WTC11 (cell line): Measurements from ENCODE around the gene ABLIM2. TPM values are rescaled to one million over a fixed set of nuclear protein-coding genes. Genes with fewer than 3 reads are reported as not detected.

Experiments
- ATAC-seq: fragments of 200-7000 bp; cut with Tn5 transposase; 2 replicates; pipeline ENCODE4 v1.10.0; 2021; ENCODE audit warnings: mild to moderate bottlenecking, moderate library complexity
- CTCF ChIA-PET: fragments of 300-600 bp; sonication (Branson Sonifier 250); formaldehyde crosslinking; loops from one replicate; lab custom pipeline; 2021; ENCODE audit warnings: antibody characterized with exemption; lab: Charles Lee
- POLR2A ChIA-PET: fragments of 350-600 bp; sonication (Branson Sonifier 250); formaldehyde crosslinking; loops from one replicate; lab custom pipeline; 2021; ENCODE audit warnings: antibody characterized with exemption; lab: Charles Lee
- DNase-seq: peaks from one replicate; pipeline ENCODE4 v3.0.0; 2021; ENCODE audit warnings: low spot score
- H3K27ac Mint-ChIP-seq: 2 replicates; pipeline ENCODE4 v1.8.0; 2021; ENCODE audit warnings: mixed read lengths
- H3K27me3 Mint-ChIP-seq: 2 replicates; pipeline ENCODE4 v1.8.0; 2021; ENCODE audit warnings: low read depth, mild to moderate bottlenecking, moderate library complexity, mixed read lengths
- H3K36me3 Mint-ChIP-seq: 2 replicates; pipeline ENCODE4 v1.8.0; 2021; ENCODE audit warnings: mixed read lengths
- H3K4me1 Mint-ChIP-seq: 2 replicates; pipeline ENCODE4 v1.8.0; 2022; ENCODE audit warnings: mixed read lengths
- H3K4me3 Mint-ChIP-seq: 2 replicates; pipeline ENCODE4 v1.8.0; 2021; ENCODE audit warnings: mild to moderate bottlenecking, moderate library complexity, mixed read lengths
- H3K9me3 Mint-ChIP-seq: 2 replicates; pipeline ENCODE4 v1.8.0; 2021; ENCODE audit warnings: mixed read lengths
- AR ChIP-seq: fragments of 250-450 bp; sonication (Bioruptor Pico); IDR thresholded peaks from 2 replicates; pipeline ENCODE4 v1.9.0; 2021; ENCODE audit warnings: mild to moderate bottlenecking
- ATF1 ChIP-seq: sonication (generic); formaldehyde crosslinking; IDR thresholded peaks from 2 replicates; pipeline ENCODE4 v1.8.1; 2023; ENCODE audit warnings: mild to moderate bottlenecking, moderate library complexity, missing genetic modification reagents
- CREB1 ChIP-seq: sonication (generic); formaldehyde crosslinking; IDR thresholded peaks from 2 replicates; pipeline ENCODE4 v1.8.0; 2023; ENCODE audit warnings: mild to moderate bottlenecking, missing genetic modification reagents
- ERG ChIP-seq: fragments of 250-450 bp; sonication (Bioruptor Pico); IDR thresholded peaks from 2 replicates; pipeline ENCODE4 v1.8.0; 2021; ENCODE audit warnings: mild to moderate bottlenecking
- ESRRA ChIP-seq: sonication (generic); formaldehyde crosslinking; IDR thresholded peaks from 2 replicates; pipeline ENCODE4 v1.8.1; 2022; ENCODE audit warnings: mild to moderate bottlenecking, missing genetic modification reagents, borderline replicate concordance
- HMGA2 ChIP-seq: fragments of 250-450 bp; sonication (Bioruptor Pico); IDR thresholded peaks from 2 replicates; pipeline ENCODE4 v1.4.0; 2021; ENCODE audit warnings: mild to moderate bottlenecking, moderate library complexity
- IRF1 ChIP-seq: sonication (generic); formaldehyde crosslinking; IDR thresholded peaks from 2 replicates; pipeline ENCODE4 v1.8.0; 2023; ENCODE audit warnings: missing genetic modification reagents
- JAZF1 ChIP-seq: fragments of 250-450 bp; sonication (Bioruptor Pico); IDR thresholded peaks from 2 replicates; pipeline ENCODE4 v1.9.0; 2021; ENCODE audit warnings: moderate library complexity, mild to moderate bottlenecking, inconsistent platforms
- NFE2L1 ChIP-seq: sonication (generic); formaldehyde crosslinking; IDR thresholded peaks from 2 replicates; pipeline ENCODE4 v1.8.1; 2023; ENCODE audit warnings: missing genetic modification reagents
- TCF7 ChIP-seq: sonication (generic); formaldehyde crosslinking; IDR thresholded peaks from 2 replicates; pipeline ENCODE4 v1.8.0; 2022; ENCODE audit warnings: mild to moderate bottlenecking, low read depth, missing genetic modification reagents, moderate library complexity
- TEAD4 ChIP-seq: sonication (generic); formaldehyde crosslinking; IDR thresholded peaks from 2 replicates; pipeline ENCODE4 v1.8.0; 2022; ENCODE audit warnings: mild to moderate bottlenecking, missing genetic modification reagents
- ZNF425 ChIP-seq: fragments of 250-450 bp; sonication (Bioruptor Pico); conservative IDR thresholded peaks from 2 replicates; pipeline ENCODE4 v1.9.0; 2021; ENCODE audit warnings: mild to moderate bottlenecking
- ZNF671 ChIP-seq: fragments of 250-450 bp; sonication (Bioruptor Pico); IDR thresholded peaks from 2 replicates; pipeline ENCODE4 v1.8.0; 2021; ENCODE audit warnings: mild to moderate bottlenecking
- total RNA-seq: library from RNA; stranded (reverse); gene quantifications from 3 replicates; pipeline ENCODE4 v1.2.3, GENCODE V29; 2021
- TF ChIP-seq, protein P1 (sequence below): fragments of 250-450 bp; sonication (Bioruptor Pico); IDR thresholded peaks from 2 replicates; pipeline ENCODE4 v1.9.0; 2021; ENCODE audit warnings: moderate library complexity, mild to moderate bottlenecking, inconsistent platforms, borderline replicate concordance
- TF ChIP-seq, protein P2 (sequence below): sonication (generic); formaldehyde crosslinking; IDR thresholded peaks from 2 replicates; pipeline ENCODE4 v1.8.1; 2022; ENCODE audit warnings: mild to moderate bottlenecking, missing genetic modification reagents, moderate library complexity, borderline replicate concordance
- TF ChIP-seq, protein P3 (sequence below): sonication (generic); formaldehyde crosslinking; IDR thresholded peaks from 2 replicates; pipeline ENCODE4 v1.8.0; 2023; ENCODE audit warnings: missing genetic modification reagents, mild to moderate bottlenecking, borderline replicate concordance
- TF ChIP-seq, protein P4 (sequence below): sonication (generic); formaldehyde crosslinking; IDR thresholded peaks from 2 replicates; pipeline ENCODE4 v1.8.0; 2022; ENCODE audit warnings: mild to moderate bottlenecking, missing genetic modification reagents
- TF ChIP-seq, protein P5 (sequence below): fragments of 250-450 bp; sonication (Bioruptor Pico); IDR thresholded peaks from 2 replicates; pipeline ENCODE4 v2.1.2; 2022; ENCODE audit warnings: mild to moderate bottlenecking, moderate library complexity

ABLIM2 gene
- total RNA-seq, 1 experiment from 2014 or later, result 2.6 TPM

DNA sequence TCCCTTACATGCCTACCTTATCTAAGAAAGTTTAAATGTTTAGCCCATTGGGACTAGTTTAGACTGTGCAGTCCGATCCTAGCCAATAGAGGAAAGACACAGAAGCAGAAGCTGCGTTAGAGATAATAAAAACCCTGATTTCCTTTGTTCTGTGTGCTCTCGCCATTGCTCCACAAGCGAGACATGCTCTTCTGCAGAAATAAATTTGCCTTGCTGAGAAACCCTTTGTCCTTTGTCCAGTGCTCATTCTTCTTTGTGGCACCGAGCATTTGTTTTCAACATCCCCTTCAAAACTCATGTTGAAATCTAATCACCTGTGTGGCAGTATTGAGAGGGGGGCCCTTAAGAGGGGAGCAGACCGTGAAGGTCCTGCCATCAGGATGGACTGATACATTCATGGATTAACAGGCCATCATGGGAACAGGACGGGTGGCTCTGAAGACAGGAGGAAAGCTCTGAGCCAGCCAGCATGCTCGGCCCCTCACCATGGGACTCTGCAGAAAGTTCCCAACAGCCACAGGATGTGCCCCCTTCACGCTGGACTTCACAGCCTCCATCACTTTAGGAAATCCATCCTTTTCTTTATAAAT, 94.5 kb downstream of the ABLIM2 start:
- Mint-ChIP-seq H3K4me3 (no peak overlapping the region), H3K36me3 (peaks cover 21% of the 10 kb centered on the region), H3K4me1 (no peaks in the 10 kb centered on the region; the same call in 1 of the 2 replicates), H3K27ac (no peak overlapping the region), H3K9me3 (peaks cover 23% of the 10 kb centered on the region), H3K27me3 (no peaks in the 10 kb centered on the region)
- ChIA-PET CTCF (no interaction called here), POLR2A (no interaction called here)
- DNase-seq (no peak), ATAC-seq (no peak)
- TF ChIP-seq, protein P1, sequence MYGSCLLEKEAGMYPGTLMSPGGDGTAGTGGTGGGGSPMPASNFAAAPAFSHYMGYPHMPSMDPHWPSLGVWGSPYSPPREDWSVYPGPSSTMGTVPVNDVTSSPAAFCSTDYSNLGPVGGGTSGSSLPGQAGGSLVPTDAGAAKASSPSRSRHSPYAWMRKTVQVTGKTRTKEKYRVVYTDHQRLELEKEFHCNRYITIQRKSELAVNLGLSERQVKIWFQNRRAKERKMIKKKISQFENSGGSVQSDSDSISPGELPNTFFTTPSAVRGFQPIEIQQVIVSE (CRISPR knock-in tag), result no peak
- no peak for TF ChIP-seq TEAD4 (CRISPR knock-in tag)
- TF ChIP-seq ZNF671 (CRISPR knock-in tag), result no peak
- no peak for TF ChIP-seq NFE2L1 (CRISPR knock-in tag)
- TF ChIP-seq AR (CRISPR knock-in tag), result no peak
- TF ChIP-seq HMGA2, result no peak
- no peak for TF ChIP-seq ZNF425
- TF ChIP-seq IRF1 (CRISPR knock-in tag), result no peak
- no peak for TF ChIP-seq ERG
- no peak for TF ChIP-seq JAZF1 (CRISPR knock-in tag)
- no peak for TF ChIP-seq CREB1 (CRISPR knock-in tag)
- TF ChIP-seq, protein P2, sequence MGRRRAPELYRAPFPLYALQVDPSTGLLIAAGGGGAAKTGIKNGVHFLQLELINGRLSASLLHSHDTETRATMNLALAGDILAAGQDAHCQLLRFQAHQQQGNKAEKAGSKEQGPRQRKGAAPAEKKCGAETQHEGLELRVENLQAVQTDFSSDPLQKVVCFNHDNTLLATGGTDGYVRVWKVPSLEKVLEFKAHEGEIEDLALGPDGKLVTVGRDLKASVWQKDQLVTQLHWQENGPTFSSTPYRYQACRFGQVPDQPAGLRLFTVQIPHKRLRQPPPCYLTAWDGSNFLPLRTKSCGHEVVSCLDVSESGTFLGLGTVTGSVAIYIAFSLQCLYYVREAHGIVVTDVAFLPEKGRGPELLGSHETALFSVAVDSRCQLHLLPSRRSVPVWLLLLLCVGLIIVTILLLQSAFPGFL, result no peak
- no peak for TF ChIP-seq ESRRA (CRISPR knock-in tag)
- no peak for TF ChIP-seq TCF7 (CRISPR knock-in tag)
- no peak for TF ChIP-seq ATF1
- TF ChIP-seq, protein P3, sequence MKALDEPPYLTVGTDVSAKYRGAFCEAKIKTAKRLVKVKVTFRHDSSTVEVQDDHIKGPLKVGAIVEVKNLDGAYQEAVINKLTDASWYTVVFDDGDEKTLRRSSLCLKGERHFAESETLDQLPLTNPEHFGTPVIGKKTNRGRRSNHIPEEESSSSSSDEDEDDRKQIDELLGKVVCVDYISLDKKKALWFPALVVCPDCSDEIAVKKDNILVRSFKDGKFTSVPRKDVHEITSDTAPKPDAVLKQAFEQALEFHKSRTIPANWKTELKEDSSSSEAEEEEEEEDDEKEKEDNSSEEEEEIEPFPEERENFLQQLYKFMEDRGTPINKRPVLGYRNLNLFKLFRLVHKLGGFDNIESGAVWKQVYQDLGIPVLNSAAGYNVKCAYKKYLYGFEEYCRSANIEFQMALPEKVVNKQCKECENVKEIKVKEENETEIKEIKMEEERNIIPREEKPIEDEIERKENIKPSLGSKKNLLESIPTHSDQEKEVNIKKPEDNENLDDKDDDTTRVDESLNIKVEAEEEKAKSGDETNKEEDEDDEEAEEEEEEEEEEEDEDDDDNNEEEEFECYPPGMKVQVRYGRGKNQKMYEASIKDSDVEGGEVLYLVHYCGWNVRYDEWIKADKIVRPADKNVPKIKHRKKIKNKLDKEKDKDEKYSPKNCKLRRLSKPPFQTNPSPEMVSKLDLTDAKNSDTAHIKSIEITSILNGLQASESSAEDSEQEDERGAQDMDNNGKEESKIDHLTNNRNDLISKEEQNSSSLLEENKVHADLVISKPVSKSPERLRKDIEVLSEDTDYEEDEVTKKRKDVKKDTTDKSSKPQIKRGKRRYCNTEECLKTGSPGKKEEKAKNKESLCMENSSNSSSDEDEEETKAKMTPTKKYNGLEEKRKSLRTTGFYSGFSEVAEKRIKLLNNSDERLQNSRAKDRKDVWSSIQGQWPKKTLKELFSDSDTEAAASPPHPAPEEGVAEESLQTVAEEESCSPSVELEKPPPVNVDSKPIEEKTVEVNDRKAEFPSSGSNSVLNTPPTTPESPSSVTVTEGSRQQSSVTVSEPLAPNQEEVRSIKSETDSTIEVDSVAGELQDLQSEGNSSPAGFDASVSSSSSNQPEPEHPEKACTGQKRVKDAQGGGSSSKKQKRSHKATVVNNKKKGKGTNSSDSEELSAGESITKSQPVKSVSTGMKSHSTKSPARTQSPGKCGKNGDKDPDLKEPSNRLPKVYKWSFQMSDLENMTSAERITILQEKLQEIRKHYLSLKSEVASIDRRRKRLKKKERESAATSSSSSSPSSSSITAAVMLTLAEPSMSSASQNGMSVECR (CRISPR knock-in tag), result no peak
- TF ChIP-seq, protein P4, sequence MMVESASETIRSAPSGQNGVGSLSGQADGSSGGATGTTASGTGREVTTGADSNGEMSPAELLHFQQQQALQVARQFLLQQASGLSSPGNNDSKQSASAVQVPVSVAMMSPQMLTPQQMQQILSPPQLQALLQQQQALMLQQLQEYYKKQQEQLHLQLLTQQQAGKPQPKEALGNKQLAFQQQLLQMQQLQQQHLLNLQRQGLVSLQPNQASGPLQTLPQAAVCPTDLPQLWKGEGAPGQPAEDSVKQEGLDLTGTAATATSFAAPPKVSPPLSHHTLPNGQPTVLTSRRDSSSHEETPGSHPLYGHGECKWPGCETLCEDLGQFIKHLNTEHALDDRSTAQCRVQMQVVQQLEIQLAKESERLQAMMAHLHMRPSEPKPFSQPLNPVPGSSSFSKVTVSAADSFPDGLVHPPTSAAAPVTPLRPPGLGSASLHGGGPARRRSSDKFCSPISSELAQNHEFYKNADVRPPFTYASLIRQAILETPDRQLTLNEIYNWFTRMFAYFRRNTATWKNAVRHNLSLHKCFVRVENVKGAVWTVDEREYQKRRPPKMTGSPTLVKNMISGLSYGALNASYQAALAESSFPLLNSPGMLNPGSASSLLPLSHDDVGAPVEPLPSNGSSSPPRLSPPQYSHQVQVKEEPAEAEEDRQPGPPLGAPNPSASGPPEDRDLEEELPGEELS (CRISPR knock-in tag), result no peak
- TF ChIP-seq, protein P5, sequence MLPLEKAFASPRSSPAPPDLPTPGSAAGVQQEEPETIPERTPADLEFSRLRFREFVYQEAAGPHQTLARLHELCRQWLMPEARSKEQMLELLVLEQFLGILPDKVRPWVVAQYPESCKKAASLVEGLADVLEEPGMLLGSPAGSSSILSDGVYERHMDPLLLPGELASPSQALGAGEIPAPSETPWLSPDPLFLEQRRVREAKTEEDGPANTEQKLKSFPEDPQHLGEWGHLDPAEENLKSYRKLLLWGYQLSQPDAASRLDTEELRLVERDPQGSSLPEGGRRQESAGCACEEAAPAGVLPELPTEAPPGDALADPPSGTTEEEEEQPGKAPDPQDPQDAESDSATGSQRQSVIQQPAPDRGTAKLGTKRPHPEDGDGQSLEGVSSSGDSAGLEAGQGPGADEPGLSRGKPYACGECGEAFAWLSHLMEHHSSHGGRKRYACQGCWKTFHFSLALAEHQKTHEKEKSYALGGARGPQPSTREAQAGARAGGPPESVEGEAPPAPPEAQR (CRISPR knock-in tag), result no peak
